GM19023 (cell line): ENCODE results near the gene SOCS7.

ENCODE experiments used
- ATAC-seq: cut with Tn5 transposase; IDR thresholded peaks from one replicate; pipeline ENCODE4 v1.9.1; 2021; ENCODE audit warnings: mild to moderate bottlenecking, moderate library complexity; ENCODE audit not compliant: unreplicated experiment

Gene SOCS7

DNA sequence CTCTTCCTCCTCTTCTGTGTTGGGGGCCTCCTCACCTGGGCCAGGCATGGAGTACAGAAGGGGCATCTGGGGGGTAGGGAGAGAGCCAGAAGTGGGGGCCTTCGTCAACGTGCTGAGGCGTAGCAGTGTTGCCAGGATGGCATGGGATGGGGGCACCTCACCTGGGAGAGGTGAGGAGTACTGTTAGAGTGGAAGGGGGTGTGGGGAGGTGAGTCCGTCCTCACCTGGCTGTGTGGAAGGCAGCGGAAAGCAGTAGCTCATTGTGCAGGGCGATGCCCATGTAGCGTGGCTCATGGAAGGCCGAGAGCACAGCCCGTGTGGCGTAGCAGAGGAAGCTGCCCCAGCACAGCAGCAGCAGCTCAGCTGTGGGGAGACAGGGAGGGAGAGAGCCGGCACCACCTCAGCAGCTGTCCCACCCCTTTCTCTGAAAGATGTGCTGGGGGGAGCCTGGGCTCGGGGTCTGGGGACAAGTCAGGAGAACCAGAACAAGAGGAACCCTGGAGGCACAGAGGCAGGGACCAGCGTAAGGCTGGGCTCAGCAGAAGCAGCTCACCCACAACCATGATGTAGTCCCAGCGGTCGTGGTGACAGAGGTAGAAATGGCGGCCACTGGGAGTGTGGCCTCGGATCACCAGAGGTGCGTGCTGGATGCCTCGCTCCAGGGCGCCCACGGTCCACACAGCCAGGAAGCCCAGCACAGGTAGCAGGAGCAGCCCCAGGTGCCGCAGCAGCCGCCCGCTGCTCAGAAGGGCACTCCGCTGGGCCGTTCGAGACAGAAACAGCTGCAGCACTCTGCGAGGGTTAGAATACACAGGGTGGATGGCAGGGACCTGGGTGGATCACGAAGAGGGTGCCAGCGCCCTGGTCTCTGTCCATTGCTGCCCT lies 16.9 kb upstream of the SOCS7 start:
- ATAC-seq: no peak

DNA sequence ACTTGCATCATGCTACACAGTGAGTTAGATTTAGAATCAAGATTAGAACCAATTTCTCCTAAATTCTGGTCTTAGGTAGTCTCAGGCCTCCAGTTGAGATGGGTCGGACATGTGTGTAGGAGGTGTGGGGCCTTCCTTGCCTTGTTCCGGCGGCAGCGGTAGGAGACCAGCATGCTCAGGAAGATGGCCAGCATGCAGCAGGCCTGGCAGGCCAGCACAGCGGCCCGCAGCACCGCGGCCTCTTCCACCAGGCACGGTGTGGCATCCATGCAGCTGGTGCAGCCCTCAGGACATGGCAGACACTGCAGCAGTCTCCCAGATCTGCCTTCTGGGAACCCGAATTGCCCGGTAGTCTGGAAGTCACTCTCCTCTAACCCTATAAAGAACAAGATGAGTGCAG lies 14.8 kb upstream of the SOCS7 start:
- no peak for ATAC-seq

DNA sequence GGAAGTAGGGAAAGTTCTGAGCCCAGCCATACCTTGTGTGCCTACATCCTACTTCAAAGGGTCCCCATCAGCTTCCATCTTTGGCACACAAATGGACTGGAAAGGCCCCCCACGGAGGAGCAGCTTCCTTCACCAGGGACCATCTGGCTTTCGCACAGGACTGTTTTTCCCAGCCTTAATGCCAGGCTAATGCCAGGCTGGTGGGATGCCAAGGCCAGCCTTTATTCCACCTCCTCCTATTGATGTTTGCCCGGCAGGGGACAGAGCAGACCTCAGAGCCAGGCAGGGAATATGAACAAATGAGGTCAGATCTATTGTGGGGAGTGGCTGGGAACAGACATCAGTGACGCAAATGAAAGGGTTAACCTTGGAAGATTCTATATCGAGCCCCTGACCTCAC lies 13.6 kb upstream of the SOCS7 start:
- no peak for ATAC-seq

DNA sequence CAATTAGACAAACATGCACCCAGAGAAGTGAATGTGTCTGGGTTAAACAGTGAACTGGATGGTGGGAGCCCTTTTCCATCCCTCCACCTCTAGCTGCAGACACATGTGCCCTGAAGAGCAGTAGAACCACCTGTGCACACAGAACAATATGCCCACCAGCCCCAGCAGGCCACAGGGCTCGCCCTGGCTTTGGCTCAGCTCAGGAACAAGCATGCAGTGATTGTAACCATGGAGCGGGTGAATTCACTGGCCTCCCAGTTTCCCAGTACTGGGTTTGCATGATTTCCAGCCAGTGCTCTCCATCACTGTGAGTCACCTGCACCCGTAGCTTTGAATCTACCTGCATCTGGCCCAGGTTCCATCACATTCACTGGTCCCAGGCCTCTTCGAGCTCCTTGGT lies 13.1 kb upstream of the SOCS7 start:
- no peak for ATAC-seq

DNA sequence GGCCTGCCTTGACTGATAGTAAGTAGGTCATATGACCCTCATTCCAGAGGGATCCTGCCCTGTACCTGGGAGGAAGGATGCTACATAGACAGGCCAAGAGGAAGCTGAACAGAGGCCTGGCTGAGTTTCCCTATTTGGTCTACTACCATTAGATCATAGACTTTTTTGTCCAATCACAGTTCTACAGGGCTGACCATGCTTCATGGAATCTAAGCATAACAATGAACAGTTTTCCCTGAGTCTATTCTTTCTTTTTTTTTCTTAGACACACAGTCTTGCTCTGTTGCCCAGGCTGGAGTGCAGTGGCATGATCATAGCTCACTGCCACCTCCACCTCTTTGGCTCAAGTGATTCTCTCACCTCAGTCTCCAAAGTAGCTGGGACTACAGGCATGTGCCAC lies 11.8 kb upstream of the SOCS7 start:
- no peak for ATAC-seq

DNA sequence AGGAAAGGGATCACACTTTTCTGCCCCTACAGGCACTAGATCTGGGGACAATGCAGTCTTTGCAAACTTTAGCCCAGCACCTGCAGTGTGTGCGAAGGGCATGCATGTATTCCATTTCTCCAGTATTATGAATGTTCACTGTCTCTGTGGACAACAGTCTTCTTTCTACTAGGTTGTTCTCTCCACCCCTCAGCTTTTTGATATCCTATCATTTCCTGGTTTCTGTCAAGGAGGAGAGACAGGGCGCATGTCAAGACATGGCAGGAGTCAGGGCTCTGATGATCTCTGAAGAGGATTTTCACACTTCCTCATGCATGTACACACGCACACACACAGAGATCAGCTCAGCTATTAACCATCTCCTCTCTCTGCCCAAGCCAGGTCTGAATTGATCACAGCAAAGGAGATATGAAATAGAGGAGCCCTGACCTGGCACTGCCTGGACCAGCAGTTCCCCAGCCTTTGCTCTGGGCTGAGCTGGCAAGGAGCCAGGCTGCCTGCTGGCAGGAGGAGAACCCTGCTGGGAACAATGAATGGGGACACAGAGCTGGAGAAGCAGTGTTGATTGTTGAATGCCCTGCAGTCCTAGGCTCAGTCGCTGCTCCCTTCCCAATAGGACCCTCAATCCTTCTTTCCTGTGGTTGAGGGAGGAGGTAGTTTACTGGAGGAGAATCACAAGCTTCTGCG lies 10.5 kb upstream of the SOCS7 start:
- ATAC-seq: no peak

DNA sequence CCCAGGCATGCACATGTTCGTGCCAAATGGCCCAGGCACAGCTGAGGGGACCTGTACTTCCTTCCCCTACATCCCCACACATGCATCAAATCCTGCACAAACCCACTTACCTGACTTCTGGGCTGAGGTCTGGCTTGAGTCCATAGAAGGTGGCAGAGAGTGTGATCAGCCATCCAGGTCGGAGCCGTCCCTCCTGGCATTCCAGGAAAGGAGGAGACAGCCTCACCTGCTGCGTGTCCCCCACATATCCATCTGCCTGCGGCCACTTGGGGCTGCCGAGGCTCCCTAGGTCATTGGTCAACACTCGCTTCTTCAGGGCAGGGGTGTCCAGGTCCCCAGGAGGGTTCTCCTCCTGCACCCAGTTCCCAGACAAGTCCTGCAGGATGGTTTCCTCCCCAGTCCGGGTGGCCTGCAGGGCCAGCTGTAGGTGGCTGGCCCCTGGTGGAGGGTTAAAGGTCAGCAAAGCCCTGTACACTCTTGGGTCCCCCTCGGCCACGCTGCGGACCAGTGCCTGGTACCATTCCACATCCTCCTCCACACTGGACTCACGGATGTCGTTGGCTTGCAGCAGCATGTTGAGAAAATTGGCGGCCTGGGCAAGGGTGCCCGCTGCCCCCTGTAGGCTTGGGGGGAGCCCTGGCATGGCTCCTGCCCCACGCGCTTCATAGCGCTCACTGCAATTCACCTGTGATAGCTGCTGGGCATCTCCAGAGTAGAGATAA lies 8.6 kb upstream of the SOCS7 start:
- ATAC-seq: no peak

DNA sequence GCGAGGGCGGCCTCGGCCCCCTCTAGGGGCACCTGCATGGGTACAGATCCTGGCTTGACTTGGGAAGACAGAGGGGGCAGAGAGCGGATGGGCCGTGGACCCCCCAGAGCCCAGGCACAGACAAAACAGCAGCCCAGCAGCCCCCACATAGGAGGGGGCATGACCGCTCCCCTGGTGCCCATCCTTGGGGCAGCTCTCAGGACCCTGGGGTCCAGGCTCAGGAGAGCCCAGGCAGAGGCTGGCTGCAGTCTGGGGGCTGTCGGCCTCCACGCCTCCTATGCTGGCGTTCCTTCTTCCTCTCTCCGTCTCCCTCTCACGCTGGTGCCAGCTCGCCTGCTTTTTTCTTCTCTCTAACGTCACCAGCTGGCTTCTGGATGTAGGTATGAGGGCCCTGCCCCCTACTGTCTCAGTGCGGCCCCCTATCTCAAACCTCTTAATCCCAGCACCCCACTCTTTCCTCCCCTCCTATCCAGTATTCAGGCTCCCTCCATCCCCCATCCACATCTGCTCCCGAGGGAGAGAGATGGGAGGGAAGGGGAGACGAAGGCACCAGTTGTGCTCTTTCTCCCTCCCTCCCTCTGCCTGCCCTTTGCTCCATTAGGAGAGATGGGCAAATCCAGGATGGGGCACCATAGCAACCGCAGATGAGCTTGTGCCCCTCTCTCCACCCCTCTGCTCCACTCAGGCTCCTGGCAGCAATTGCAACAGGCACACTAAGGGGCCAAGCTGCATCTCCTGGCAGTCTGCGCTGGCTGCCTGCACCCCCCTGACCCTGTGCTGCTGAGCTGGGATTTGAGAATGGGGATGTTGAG lies 7.8 kb upstream of the SOCS7 start, which contains the start of gene GPR179:
Gene GPR179 (minus strand): TSS at position 349 of the 812 bp plus-strand sequence. CDS start 167 bp downstream, at position 182.
- no peak for ATAC-seq

DNA sequence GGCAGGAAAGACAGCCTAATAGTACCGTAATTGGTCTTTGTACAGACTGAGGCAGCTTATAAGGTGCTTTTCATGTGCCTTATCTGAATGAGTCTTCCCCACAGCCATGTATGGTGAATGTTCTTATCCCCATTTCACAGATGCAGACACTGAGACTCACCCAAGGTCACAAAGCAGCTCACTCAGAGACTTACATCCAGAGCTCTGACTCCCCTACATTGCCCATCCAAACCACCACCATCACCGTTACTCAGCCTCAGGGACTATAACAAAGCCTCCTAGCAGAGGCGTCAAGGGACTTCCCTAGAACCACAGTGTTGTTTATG lies 7.3 kb upstream of the SOCS7 start:
- no peak for ATAC-seq

DNA sequence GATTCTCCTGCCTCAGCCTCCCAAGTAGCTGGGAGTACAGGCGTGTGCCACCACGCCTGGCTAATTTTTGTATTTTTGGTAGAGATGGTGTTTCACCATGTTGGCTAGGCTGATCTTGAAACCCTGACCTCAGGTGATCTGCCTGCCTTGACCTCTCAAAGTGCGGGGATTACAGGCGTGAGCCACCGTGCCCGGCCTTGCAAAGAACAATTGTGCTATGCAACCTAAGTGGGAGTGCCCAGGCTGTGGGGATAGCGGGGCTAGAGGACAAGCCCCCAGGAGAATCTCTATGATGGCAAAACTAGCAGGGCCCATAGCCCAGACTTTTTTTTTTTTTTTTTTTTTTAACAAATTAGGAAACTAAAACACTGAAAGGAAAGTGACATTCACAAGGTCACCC lies 5.9 kb upstream of the SOCS7 start:
- ATAC-seq: no peak

DNA sequence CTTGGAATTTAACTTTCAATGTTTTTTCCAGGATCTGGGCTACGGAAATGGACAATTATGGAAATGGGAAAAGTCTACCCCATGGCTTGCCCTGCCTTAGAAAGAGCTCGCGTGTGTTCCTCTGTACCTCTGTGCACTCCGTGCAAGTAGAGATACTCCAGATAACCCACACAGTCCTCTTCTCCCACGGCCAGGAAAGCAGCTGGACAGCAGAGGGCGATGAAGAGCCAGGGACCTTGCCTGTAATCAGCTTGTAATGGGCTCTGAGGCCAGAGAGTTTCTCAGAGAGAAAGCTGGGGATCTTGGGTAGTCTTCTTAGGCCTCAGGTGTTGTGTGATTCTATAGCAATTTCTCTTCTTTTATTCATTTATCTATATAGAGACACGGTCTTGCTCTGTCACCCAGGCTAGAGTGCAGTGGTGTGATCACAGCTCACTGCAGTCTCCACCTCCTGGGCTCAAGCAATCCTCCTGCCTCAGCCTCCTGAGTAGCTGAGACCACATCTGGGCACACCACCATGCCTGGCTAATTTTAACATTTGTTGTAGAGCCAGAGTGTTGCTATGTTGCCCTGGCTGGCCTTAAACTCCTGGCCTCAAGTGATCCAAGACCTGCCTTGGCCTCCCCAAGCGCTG lies 2.4 kb upstream of the SOCS7 start:
- ATAC-seq: no peak

DNA sequence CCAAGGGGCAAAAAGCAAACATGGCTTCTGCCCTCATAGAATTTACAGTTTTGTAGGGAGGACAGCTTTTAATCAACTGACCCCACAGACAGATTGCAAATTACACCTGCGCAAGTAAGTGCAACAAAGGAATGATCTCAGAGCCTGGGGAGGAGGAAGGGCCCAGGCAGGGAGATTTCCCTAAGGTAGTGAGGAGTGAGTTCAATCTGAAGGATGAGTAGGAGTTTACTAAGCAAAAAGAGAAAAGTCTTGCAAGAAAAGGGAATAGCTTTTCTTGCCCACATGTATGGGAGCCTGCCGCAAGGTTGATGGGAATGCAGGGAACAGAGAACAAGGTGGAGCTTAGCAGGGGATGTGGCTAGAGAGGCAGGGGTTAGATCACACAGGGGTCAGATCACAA lies 1.6 kb upstream of the SOCS7 start:
- ATAC-seq: no peak

DNA sequence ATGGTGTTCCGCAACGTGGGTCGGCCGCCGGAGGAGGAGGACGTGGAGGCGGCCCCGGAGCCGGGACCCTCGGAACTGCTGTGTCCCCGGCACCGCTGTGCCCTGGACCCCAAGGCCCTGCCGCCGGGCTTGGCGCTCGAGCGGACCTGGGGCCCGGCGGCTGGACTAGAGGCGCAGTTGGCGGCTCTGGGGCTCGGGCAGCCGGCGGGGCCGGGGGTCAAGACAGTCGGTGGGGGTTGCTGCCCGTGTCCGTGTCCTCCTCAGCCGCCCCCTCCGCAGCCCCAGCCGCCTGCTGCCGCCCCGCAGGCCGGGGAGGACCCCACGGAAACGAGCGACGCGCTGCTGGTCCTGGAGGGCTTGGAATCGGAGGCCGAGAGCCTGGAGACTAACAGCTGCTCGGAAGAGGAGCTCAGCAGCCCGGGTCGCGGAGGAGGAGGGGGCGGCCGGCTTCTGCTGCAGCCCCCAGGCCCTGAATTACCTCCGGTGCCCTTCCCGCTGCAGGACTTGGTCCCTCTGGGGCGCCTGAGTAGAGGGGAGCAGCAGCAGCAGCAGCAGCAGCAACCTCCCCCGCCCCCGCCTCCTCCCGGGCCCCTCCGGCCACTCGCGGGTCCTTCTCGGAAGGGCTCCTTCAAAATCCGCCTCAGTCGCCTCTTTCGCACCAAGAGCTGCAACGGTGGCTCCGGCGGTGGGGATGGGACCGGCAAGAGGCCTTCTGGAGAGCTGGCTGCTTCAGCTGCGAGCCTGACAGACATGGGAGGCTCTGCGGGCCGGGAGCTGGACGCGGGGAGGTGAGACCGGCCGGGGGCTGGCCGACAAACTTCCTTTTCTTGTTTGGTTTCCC lies 821 bp downstream of the SOCS7 start:
- peak; percentile 17 for ATAC-seq

DNA sequence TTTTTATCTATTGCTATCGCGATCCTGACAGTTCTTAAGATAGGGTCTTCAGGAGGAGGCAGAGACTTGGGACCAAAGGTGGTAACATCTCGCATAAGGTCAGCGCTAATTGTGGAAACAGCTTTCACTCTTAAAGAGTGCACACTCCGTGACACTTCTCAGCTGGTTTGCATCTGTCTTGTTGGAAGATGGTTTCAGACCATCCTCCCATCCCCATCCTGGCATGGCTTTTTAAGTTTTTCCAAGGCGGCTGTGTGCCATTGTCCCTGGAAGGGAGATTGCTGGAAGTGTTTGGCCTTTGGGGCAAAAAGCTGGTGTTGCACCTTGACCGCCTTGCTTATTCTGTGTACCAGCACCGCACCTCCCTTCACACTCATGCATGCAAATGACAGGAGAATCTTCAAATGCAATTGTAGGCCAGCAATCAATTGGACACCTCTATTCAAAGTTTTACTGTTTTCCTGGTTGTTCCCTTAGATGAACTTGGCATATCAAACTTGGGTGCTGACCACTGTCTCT lies 1.5 kb downstream of the SOCS7 start:
- ATAC-seq: no peak

DNA sequence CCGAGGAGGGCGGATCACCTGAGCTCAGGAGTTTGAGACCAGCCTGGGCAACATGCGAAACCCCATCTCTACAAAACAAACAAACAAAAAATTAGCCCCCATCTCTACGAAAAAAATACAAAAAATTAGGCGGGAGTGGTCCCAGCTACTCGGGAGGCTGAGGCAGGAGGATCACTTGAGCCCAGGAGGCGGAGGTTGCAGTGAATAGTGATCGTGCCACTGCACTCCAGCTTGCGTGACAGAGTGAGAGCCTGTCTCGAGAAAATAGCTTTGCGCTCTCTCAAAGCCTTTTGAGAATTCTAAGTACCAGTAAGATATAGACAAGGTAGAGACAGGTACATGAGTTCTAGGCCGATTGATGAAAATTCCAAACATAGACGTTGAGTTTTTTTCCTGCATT lies 2.0 kb downstream of the SOCS7 start:
- ATAC-seq: no peak

DNA sequence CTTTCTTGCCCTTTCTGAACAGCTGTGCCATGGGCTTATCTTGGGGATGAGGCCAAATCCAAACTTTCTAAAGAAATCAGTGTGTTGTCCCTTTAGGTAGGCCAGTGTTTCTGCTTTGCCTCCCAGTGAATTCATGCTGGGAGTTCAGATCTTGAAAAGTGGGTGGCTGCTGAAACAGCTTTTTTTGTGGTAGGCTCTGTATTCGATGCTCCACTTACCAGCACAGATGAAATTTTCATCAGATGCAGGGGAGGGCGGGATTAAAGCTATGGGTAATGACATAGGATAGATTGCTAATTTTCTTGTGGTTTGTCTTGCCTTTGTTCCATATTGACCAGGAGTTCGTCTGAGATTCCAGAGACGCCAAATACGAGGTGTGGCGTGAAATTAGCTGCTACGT lies 2.8 kb downstream of the SOCS7 start:
- ATAC-seq: no peak

DNA sequence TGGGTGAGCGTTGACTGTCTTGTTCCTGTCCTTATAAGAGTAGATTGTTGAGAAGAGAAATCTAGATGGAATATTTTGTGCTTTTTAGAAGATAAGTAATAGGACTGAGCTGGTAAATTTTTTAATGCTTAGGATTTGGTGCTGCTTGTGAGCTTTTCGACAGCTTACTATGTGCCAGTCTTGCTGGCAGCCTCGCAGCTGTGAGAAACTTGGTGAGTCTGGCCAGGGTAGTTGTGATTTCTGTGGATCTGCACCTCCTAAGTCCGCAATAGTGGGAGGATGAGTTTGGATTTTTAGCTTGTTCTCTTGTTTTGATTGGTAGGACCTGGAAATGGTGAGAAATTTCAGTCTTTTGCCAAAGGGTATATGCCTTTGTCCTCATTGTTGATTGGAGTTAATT lies 3.6 kb downstream of the SOCS7 start:
- no peak for ATAC-seq

DNA sequence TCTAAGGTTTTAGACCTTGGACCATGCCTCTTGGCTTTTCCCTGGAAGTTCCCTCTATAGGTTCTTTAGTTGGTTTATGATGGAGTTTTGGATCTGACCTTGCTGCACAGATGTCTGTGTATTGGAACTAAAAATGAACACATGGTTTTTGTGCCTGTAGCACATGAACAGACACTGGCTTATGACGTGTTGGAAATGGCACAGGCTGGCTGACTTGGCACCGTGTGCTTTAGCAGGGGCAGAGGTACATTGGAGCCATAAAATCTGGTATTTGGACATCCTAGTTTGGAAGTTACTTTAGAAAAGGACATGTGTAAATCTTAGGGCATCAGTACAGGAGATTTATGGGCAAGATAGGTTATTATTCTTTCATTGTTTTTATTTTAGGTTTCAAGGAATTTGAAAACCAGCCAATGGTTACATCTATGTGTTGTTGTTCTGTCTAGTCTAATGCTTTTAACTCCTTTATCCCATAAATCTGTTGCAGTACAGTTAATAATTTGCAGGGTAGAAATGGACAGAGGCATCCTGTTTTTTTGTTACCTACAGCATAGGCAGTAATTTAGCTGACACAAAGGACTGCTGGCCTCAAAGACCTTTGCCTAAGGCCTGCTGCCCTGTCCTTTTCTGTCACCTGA lies 6.0 kb downstream of the SOCS7 start:
- no peak for ATAC-seq
